T-helper 2 cell treated with Interferon-gamma antibody and Interleukin-4, amounts not matched to agents 5 μg/mL and 100 μg/mL, for 36 hours (primary cell): Measurements from ENCODE around the gene ZNF266.

Experiments used
- DNase-seq: peaks from one replicate; pipeline ENCODE4 v3.0.0; 2021; ENCODE audit warnings: low spot score
- H3K27ac Mint-ChIP-seq: one replicate; pipeline ENCODE4 v1.8.0; 2021; ENCODE audit warnings: mild to moderate bottlenecking, mixed read lengths
- H3K27me3 Mint-ChIP-seq: one replicate; pipeline ENCODE4 v1.8.0; 2021; ENCODE audit warnings: low read depth, mixed read lengths
- H3K36me3 Mint-ChIP-seq: one replicate; pipeline ENCODE4 v1.8.0; 2021; ENCODE audit warnings: low read depth, mixed read lengths
- H3K4me1 Mint-ChIP-seq: one replicate; pipeline ENCODE4 v1.8.0; 2021; ENCODE audit warnings: low read depth, mixed read lengths
- H3K4me3 Mint-ChIP-seq: one replicate; pipeline ENCODE4 v1.8.0; 2022; ENCODE audit warnings: mild to moderate bottlenecking, moderate library complexity, mixed read lengths
- H3K9me3 Mint-ChIP-seq: one replicate; pipeline ENCODE4 v1.8.0; 2021; ENCODE audit warnings: mixed read lengths

Gene ZNF266

DNA sequence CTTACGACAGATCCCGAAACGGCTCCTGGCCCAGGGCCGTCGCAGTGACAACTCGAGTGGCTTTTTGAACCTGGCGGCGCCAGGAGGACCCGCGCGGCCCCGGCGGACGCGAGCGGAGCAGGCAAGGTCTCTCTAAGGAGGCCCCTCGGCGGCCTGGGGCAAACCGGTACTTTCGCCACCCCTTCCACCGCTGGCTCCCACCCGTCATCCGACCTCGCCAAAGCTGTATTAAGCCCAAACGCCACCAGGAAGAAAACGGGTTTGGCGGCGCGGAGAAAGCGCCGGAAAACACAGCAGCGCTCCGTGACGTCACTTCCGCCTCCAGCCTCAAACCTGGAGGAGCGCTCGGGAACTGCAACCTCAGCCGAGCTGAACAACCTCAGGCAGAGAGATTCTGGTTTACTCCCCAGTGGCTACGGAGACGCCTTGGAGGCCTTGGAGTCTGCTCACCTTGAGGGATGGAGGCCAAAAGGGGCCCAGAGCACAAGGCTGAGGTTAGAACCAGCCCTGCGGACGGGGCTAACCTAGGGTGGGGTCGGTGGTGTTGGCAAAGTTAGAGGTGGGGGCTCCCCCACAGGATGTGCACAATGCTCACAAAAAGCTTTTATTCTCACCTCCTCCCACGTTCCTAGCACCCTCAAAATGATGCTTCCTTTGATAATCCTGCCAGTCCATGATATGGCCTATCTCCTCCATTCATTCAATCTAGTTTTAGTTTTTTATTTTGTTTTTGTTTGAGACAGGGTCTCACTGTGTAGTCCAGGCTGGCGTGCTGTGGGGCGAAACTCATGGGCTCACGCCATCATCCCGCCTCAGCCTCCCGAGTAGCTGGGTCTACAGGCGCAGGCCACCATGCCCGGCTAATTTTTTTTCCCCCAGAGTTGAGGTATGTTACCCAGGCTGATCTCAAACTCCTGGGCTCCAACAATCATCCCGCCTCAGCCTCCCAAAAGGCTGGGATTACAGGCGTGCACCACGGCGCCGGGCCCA, at the start of gene ZNF266:
TSS of gene ZNF266 (minus strand) at position 295 of the 990 bp plus-strand sequence. CDS start 15,484 bp downstream, outside the sequence.
- H3K27ac Mint-ChIP-seq = peak within 1 kb of the TSS; percentile 98
- peaks cover 18% of the 10 kb centered on the region for H3K9me3 Mint-ChIP-seq
- DNase-seq = peak; percentile 91
- no peaks in the 10 kb centered on the region for H3K27me3 Mint-ChIP-seq
- H3K4me3 Mint-ChIP-seq = peak within 1 kb of the TSS; percentile 97
- H3K4me1 Mint-ChIP-seq = peaks cover 15% of the 10 kb centered on the region
- H3K36me3 Mint-ChIP-seq = peaks cover 39% of the 10 kb centered on the region

GRCh38 chr19:9485140-9485539, 49.8 kb upstream of the ZNF266 start:
- Mint-ChIP-seq H3K27me3 (no peaks in the 10 kb centered on the region), H3K9me3 (peaks cover 63% of the 10 kb centered on the region), H3K4me3 (no peak overlapping the region), H3K27ac (no peak overlapping the region), H3K36me3 (peaks cover 5% of the 10 kb centered on the region), H3K4me1 (no peaks in the 10 kb centered on the region)
- DNase-seq = no peak

DNA sequence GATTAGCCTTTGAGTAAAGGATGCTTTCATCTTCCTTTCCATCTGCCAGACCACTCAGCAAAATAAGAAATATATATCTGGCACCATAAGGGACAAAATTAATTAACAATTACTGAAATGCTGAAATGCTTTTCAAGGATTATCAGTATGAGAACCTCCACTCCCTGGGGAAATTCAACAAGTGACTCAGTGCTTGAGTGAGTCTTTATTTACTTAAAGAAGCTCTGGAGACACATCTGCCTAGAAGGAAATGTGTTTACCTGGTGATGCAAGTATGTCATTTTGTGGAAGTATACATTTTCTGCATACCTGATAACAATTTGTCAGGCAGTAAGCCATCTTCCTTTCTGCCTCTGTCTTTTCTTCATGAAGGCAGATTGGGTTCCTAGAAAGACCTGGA, 39.6 kb upstream of the ZNF266 start:
- H3K27me3 Mint-ChIP-seq = no peaks in the 10 kb centered on the region
- no peak for DNase-seq
- no peaks in the 10 kb centered on the region for H3K4me1 Mint-ChIP-seq
- peaks cover 57% of the 10 kb centered on the region for H3K9me3 Mint-ChIP-seq
- no peak overlapping the region for H3K4me3 Mint-ChIP-seq
- H3K36me3 Mint-ChIP-seq = no peaks in the 10 kb centered on the region
- H3K27ac Mint-ChIP-seq = no peak overlapping the region

GRCh38 chr19:9467161-9467560, 31.8 kb upstream of the ZNF266 start:
- H3K9me3 Mint-ChIP-seq = peaks cover 72% of the 10 kb centered on the region
- no peak overlapping the region for H3K4me3 Mint-ChIP-seq
- H3K27me3 Mint-ChIP-seq = no peaks in the 10 kb centered on the region
- H3K4me1 Mint-ChIP-seq = no peaks in the 10 kb centered on the region
- H3K27ac Mint-ChIP-seq = no peak overlapping the region
- no peaks in the 10 kb centered on the region for H3K36me3 Mint-ChIP-seq
- DNase-seq = no peak

DNA sequence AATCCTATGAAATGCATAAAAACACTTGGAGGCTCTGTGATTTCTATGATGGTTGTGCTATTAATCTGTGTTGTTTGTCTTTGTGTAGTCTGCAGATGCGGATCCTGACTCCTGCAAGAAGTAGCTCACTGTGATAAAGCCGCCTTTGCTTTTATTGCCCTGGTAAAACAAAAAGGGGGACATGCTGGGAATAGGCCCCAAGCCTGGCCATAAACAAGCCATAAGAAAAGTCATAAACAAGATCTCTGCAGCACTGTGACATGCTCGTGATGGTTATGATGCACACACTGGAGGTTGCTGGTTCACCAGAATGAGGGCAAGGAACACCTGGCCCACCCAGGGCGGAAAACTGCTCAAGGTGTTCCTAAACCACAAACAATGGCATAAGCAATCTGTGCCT, 26.6 kb upstream of the ZNF266 start:
- H3K36me3 Mint-ChIP-seq = peaks cover 2% of the 10 kb centered on the region
- H3K4me1 Mint-ChIP-seq = no peaks in the 10 kb centered on the region
- H3K9me3 Mint-ChIP-seq = peaks cover 81% of the 10 kb centered on the region
- H3K4me3 Mint-ChIP-seq = no peak overlapping the region
- no peak for DNase-seq
- no peak overlapping the region for H3K27ac Mint-ChIP-seq
- no peaks in the 10 kb centered on the region for H3K27me3 Mint-ChIP-seq

GRCh38 chr19:9456018-9456689, 20.8 kb upstream of the ZNF266 start:
- Mint-ChIP-seq H3K9me3 (peaks cover 79% of the 10 kb centered on the region), H3K4me3 (no peak overlapping the region)

GRCh38 chr19:9453953-9454352, 18.6 kb upstream of the ZNF266 start:
- H3K4me1 Mint-ChIP-seq = no peaks in the 10 kb centered on the region
- H3K36me3 Mint-ChIP-seq = peaks cover 4% of the 10 kb centered on the region
- no peak overlapping the region for H3K4me3 Mint-ChIP-seq
- no peaks in the 10 kb centered on the region for H3K27me3 Mint-ChIP-seq
- H3K27ac Mint-ChIP-seq = no peak overlapping the region
- peaks cover 71% of the 10 kb centered on the region for H3K9me3 Mint-ChIP-seq
- DNase-seq = no peak

More at GRCh38 chr19:9456018-9456689, 20.8 kb upstream of the ZNF266 start:
- Mint-ChIP-seq H3K27me3 (no peaks in the 10 kb centered on the region), H3K36me3 (no peaks in the 10 kb centered on the region), H3K27ac (no peak overlapping the region), H3K4me1 (no peaks in the 10 kb centered on the region)
- no peak for DNase-seq

- Mint-ChIP-seq H3K27me3 (no peaks in the 10 kb centered on the region), H3K9me3 (peaks cover 59% of the 10 kb centered on the region), H3K36me3 (peaks cover 5% of the 10 kb centered on the region), H3K4me3 (no peak overlapping the region), H3K4me1 (no peaks in the 10 kb centered on the region), H3K27ac (no peak overlapping the region)
- no peak for DNase-seq
Observed at GRCh38 chr19:9445037-9445436, 9.7 kb upstream of the ZNF266 start.

DNA sequence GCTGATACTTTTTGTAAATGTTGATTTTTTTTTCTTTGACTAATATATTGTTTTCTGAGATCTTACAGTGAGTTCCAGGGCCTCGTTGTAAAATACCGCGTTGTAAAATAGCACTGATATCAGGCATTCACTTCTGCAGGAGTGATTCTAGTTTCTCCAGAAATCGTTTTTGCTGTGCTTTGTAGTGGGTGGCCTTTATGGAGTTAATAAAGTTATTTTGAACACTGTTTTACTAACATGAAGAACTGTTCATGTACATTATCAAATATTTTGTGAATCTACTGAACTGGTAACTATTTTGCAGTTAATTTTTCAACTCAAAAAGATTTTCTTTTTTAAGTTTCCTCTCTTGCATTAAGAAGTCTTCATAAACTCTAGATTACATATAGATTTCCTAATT, 985 bp upstream of the ZNF266 start:
- Mint-ChIP-seq H3K4me3 (peak overlapping the region; percentile 97), H3K4me1 (peaks cover 15% of the 10 kb centered on the region), H3K36me3 (peaks cover 31% of the 10 kb centered on the region), H3K27me3 (no peaks in the 10 kb centered on the region), H3K9me3 (peaks cover 18% of the 10 kb centered on the region), H3K27ac (peak overlapping the region; percentile 98)
- DNase-seq = no peak

DNA sequence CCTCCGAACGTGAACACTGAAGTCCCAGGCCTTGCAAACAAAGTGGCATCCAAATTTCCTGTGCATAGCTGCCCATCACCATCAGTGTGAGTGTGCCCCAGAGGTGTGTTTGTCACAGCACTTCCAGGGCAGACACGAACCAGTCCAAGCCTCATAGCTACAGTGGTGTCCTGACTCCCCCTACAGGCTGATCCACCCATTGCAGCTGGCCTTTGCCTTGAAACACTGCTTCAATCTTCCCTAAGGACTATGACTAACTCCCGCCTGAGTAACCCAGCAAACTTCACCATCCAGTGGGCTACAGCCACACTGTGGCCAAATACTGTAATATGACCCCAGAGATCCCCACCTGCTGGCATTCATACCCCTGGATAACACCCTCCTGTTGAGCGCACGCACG, 3.9 kb downstream of the ZNF266 start:
- Mint-ChIP-seq H3K4me1 (peaks cover 15% of the 10 kb centered on the region), H3K4me3 (no peak overlapping the region), H3K27me3 (no peaks in the 10 kb centered on the region), H3K27ac (no peak overlapping the region), H3K9me3 (peaks cover 22% of the 10 kb centered on the region), H3K36me3 (peaks cover 74% of the 10 kb centered on the region)
- DNase-seq = peak; percentile 15

DNA sequence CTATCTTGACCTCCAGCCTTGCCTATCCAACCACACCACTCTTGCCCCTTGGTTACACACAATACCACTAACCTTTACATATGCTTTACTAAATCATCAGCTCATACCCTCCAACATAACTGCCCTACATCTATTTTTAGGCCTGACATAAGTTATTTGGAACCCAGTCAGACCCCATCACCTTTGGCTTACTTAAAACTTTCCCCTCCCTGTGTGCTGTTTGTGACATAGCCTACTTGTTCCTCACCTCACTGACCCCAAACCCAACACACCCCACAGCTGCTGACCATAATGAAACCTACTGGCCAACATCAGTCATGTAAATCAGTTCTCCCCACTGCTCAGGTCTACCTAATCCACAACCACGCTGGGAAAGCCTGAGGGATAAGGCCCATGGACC, 4.9 kb downstream of the ZNF266 start:
- H3K36me3 Mint-ChIP-seq = peaks cover 84% of the 10 kb centered on the region
- no peak for DNase-seq
- peaks cover 12% of the 10 kb centered on the region for H3K4me1 Mint-ChIP-seq
- no peak overlapping the region for H3K27ac Mint-ChIP-seq
- no peaks in the 10 kb centered on the region for H3K27me3 Mint-ChIP-seq
- H3K9me3 Mint-ChIP-seq = peaks cover 26% of the 10 kb centered on the region
- no peak overlapping the region for H3K4me3 Mint-ChIP-seq

DNA sequence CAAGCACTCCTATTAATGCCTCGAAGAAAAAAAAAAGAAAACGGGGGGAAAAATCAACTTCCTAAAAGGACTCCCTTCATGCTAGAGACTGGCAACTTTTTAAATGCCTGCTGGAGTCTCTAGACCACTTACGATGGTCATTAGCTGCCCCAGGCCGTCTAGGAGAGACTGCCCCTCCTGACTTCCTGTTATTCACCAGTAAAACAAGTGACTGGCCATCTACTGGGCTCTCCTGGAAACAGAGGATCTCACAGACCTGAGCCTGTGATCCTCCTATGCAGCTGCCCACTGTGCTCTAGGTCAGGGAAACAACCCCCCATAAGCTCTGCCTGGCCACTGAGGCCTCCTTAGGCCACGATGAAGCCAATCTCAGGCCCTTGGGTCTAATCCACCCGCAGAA, 7.4 kb downstream of the ZNF266 start:
- H3K4me3 Mint-ChIP-seq = no peak overlapping the region
- no peaks in the 10 kb centered on the region for H3K27me3 Mint-ChIP-seq
- H3K27ac Mint-ChIP-seq = no peak overlapping the region
- H3K4me1 Mint-ChIP-seq = peaks cover 2% of the 10 kb centered on the region
- no peak for DNase-seq
- peaks cover 41% of the 10 kb centered on the region for H3K9me3 Mint-ChIP-seq
- peaks cover 91% of the 10 kb centered on the region for H3K36me3 Mint-ChIP-seq

DNA sequence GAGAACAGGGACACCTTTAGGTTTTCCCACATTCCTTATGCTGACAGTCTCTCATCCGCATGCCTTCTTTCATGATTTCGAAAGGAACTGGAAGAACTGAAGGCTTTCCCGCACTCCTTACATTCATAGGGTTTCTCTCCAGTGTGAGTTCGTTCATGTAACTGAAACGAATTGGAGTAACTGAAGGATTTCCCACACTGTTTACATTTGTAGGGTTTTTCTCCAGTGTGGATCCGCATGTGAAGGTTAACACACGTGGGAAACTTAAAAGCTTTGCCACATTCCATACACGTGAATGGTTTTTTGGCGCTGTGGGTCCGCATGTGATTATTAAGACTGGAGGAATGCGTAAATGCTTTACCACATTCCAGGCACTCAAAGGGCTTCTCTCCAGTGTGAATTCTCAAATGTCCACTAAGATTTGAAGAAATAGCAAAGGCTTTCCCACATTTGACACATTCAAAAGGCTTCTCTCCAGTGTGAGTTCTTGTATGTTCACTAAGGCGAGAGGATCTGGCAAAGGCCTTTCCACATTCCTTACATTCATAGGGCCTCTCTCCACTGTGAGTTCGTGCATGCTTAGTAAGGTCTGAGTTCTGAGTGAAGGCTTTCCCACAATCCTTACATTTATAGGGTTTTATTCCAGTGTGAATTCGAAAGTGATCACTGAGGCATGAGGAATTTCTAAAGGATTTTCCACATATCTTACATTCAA, 22.0 kb downstream of the ZNF266 start:
- Mint-ChIP-seq H3K27me3 (no peaks in the 10 kb centered on the region), H3K27ac (no peak overlapping the region), H3K36me3 (peaks cover 70% of the 10 kb centered on the region), H3K4me3 (no peak overlapping the region), H3K4me1 (no peaks in the 10 kb centered on the region), H3K9me3 (peaks cover 76% of the 10 kb centered on the region)
- DNase-seq = no peak

DNA sequence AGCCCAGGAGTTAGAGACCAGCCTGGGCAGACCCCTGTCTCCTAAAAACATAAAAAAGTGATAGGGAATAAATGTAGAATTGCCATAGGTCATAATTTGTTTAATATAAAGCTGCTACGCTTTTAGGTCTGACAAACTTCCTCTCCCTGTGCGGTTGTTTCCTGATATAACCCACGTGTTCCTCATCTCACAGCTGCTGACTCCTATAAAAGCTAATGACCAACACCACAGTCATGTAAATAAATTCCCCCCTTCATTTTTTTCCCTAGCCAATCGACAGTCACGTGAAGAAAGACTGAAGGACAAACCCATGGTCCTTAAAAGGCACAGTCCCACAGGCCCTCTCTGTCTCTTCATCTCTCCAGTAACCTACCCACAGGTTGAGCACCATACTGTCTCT, 27.5 kb downstream of the ZNF266 start:
- Mint-ChIP-seq H3K4me3 (peak overlapping the region; percentile 6), H3K27me3 (no peaks in the 10 kb centered on the region), H3K36me3 (peaks cover 23% of the 10 kb centered on the region), H3K9me3 (peaks cover 75% of the 10 kb centered on the region), H3K27ac (no peak overlapping the region), H3K4me1 (peaks cover 2% of the 10 kb centered on the region)
- no peak for DNase-seq
